GM12875 (cell line): ENCODE results near the gene PARD3B.

ENCODE experiments used
- H3K4me3 ChIP-seq: one replicate; pipeline ENCODE4 v1.5.1; 2011; ENCODE audit warnings: low read depth, low read length, control low read depth
- TF ChIP-seq, protein P1 (sequence below): IDR thresholded peaks from 2 replicates; pipeline ENCODE4 v1.5.1; 2011; ENCODE audit warnings: low read depth, mild to moderate bottlenecking, control low read depth, inconsistent platforms, low read length, moderate library complexity, borderline replicate concordance; ENCODE audit not compliant: insufficient read depth

The PARD3B gene

DNA sequence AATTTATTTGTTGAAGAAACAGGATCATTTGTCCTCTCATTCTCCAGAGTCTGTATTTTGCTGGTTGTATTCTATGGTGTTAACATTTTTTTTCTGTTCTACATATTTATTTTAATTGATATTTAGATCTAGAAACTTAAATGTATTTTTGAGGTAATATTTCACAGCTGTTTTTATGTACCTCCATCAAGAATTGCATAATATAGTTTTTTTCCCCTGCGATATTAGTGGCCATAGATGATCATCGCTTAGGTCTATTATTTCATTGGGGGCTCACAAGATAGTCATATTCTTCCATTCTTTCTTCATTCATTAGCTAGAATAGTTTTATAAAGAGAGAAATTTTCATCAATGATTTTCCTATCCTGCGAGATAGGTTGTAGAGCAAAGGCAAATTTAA lies 89.3 kb downstream of the PARD3B start:
- TF ChIP-seq, protein P1, sequence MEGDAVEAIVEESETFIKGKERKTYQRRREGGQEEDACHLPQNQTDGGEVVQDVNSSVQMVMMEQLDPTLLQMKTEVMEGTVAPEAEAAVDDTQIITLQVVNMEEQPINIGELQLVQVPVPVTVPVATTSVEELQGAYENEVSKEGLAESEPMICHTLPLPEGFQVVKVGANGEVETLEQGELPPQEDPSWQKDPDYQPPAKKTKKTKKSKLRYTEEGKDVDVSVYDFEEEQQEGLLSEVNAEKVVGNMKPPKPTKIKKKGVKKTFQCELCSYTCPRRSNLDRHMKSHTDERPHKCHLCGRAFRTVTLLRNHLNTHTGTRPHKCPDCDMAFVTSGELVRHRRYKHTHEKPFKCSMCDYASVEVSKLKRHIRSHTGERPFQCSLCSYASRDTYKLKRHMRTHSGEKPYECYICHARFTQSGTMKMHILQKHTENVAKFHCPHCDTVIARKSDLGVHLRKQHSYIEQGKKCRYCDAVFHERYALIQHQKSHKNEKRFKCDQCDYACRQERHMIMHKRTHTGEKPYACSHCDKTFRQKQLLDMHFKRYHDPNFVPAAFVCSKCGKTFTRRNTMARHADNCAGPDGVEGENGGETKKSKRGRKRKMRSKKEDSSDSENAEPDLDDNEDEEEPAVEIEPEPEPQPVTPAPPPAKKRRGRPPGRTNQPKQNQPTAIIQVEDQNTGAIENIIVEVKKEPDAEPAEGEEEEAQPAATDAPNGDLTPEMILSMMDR = no peak
- no peak overlapping the region for H3K4me3 ChIP-seq

DNA sequence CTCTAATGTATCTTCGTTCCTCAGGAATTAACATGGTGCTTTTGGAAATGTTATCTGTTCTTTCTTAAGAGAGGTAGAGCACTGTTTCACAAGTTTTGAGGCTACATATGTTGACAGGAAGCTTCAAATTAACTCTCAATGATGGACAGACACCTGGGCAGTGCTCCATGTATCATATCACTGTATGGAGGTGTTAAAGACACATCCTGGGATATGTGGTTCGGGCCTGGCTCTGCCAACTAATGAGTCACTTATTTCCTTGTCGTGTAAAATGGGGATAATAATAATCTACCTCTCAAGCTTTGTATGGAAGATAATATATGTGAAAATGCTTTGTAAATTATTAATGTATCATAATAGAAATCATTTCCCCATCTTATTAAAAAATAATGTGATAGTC lies 90.2 kb downstream of the PARD3B start:
- TF ChIP-seq, protein P1 = no peak

DNA sequence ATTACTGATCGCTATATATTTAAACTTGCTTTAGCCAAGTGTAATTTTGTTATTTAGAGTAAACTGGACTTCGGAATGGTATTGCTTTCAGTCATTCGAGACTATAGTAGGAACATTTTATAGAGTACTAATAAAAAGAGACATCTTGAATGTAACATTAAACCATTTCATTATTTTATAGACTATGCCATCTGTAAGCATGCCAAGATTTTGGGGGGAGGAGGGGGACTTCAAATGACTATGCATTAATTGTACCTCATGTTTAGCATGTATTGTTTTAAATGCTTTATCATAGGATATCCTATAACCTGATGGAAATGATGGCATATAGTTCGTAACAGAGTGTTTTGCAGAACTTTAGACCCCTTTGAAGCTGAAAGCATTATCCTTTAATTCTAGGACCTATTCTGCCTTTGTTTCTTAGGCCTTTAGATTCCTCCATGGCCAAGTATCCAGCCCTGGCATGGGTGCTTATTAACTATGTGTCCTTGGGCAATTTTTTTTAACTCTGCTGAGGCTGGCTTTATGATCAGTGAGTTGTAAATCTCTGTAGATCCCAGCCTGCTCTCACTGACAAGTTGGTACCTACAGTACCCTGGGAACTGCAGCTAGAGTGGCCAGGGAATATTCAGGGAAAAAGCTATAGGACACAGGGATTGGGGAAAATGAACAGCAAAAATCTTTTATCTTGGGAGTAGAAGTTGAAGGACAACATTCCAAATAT lies 93.4 kb downstream of the PARD3B start:
- H3K4me3 ChIP-seq = no peak overlapping the region
- TF ChIP-seq, protein P1 = no peak

More for the DNA sequence above, 90.2 kb downstream of the PARD3B start:
- H3K4me3 ChIP-seq = no peak overlapping the region

DNA sequence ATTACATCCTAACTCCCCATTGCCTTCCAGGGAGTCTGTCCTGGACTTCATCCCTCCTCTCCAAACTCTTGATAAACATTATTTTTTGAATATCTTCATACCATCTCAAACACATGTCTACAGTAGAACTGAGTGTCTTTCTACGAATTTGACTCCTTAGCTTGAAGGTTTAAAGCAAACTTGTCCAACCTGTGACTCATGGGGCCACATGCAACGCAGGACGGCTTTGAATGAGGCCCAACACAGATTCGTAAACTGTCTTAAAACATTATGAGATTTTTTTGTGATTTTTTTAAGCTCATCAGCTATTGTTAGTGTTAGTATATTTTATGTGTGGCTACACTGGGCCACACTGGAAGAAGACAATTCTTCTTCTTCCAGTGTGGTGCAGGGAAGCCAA lies 98.1 kb downstream of the PARD3B start:
- TF ChIP-seq, protein P1 = no peak

DNA sequence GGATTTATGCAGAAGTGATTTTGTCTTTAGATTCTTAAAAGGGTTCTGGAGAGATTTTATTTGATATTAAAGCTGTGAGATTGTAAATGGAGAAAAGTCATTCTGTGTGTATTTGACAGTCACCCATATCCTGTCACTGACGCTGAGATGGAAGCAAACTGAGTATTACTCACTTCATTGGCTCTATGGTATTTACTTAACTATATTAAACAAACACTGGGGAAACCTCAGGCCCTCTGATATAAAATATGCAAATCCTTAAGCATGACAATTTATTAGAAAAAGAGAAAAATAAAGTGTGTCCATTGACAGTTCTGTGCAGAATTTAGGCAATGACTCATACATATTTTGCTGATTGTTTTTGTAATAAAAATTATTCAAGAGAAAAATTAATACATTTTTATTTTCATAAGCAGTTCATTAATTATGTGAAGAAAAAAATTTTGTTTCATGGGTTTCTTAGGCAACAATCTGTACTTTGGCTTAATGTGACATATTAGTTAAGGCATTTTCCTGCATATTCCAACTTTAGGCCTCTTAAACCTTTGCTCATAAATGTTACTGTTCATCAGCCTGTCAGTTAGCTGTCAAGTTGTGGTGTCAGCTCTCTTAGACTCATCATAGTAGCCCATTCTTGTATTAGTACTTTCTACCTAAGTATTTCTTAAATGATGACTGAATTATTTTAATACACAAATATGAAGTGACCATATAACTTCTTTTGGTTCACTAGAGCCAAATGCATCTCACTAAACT lies 99.9 kb downstream of the PARD3B start:
- TF ChIP-seq, protein P1 = no peak

More for the DNA sequence above, 98.1 kb downstream of the PARD3B start:
- H3K4me3 ChIP-seq = no peak overlapping the region

DNA sequence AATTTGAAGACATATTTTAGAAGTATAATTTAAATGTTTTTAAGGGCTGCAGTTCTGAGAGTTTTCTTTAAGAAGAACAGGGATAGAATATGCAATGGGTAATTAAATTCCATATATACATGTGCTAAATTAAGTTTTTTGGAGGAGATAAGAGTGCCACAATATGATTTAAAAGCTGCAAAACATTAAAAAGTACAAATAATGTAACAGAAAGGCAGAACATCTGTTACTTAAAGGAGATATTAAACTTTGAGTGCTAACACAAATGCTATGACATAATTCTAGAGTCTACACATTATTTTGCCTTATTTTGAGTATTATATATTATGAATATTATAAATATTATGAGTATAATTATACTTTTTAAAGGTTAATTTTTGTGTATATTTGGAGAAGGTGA lies 102.4 kb downstream of the PARD3B start:
- TF ChIP-seq, protein P1 = no peak

More for the DNA sequence above, 99.9 kb downstream of the PARD3B start:
- H3K4me3 ChIP-seq = no peak overlapping the region

DNA sequence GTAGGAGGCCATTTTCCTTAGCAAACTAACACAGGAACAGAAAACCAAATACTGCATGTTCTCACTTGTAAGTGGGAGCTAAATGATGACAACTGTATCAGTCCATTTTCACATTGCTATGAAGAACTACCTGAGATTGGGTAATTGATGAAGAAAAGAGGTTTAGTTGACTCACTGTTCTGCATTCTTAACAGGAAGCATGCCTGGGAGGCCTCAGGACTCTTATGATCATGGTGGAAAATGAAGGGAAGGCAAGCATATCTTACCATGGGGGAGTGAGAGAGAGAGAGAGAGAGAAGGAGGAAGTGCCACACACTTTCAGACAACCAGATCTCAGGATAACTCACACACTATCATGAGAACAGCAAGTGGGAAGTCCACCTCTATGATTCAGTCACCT lies 105.3 kb downstream of the PARD3B start:
- TF ChIP-seq, protein P1 = no peak

More for the DNA sequence above, 102.4 kb downstream of the PARD3B start:
- no peak overlapping the region for H3K4me3 ChIP-seq

More for the DNA sequence above, 105.3 kb downstream of the PARD3B start:
- no peak overlapping the region for H3K4me3 ChIP-seq
